GM21381 (cell line): Measurements from ENCODE around the gene C2orf76.
"Not testable (repeated sequence)": the region's sequence is repeated elsewhere in the genome, so short reads cannot be mapped to it uniquely, and the experiment has no call there.

Experiments
- ATAC-seq: cut with Tn5 transposase; IDR thresholded peaks from one replicate; pipeline ENCODE4 v1.9.1; 2021; ENCODE audit warnings: mild to moderate bottlenecking, moderate library complexity; ENCODE audit not compliant: unreplicated experiment

Gene C2orf76

GRCh38 chr2:119366649-119367471, at the start of gene C2orf76, which contains the start of gene DBI:
TSS of gene C2orf76 (minus strand) at chr2:119366834. CDS start at chr2:119339959, 26,875 bp downstream.
TSS of gene DBI (plus strand) at chr2:119366977. CDS start at chr2:119367052, 75 bp downstream.
- peak; percentile 91 for ATAC-seq

- no peak for ATAC-seq
Observed at GRCh38 chr2:119415630-119416029, 49.0 kb upstream of the C2orf76 start.

- ATAC-seq = no peak
Observed at GRCh38 chr2:119414894-119415293, 48.3 kb upstream of the C2orf76 start.

GRCh38 chr2:119409506-119409905, 42.9 kb upstream of the C2orf76 start:
- ATAC-seq = no peak

GRCh38 chr2:119408221-119408619, 41.6 kb upstream of the C2orf76 start:
- no peak for ATAC-seq

GRCh38 chr2:119407430-119408220, 41.0 kb upstream of the C2orf76 start:
- ATAC-seq = no peak

GRCh38 chr2:119405151-119405550, 38.5 kb upstream of the C2orf76 start:
- ATAC-seq = no peak

GRCh38 chr2:119403618-119404017, 37.0 kb upstream of the C2orf76 start:
- not testable (repeated sequence) for ATAC-seq

- ATAC-seq = no peak
Observed at GRCh38 chr2:119402645-119403560, 36.3 kb upstream of the C2orf76 start.

- ATAC-seq = no peak
Observed at GRCh38 chr2:119402106-119402505, 35.5 kb upstream of the C2orf76 start.

GRCh38 chr2:119397196-119397595, 30.6 kb upstream of the C2orf76 start:
- no peak for ATAC-seq

GRCh38 chr2:119393971-119394748, 27.5 kb upstream of the C2orf76 start:
- ATAC-seq = no peak

- no peak for ATAC-seq
Observed at GRCh38 chr2:119389615-119390306, 23.1 kb upstream of the C2orf76 start.

- ATAC-seq = peak; percentile 66
Observed at GRCh38 chr2:119387381-119388129, 20.9 kb upstream of the C2orf76 start.

GRCh38 chr2:119385466-119385865, 18.8 kb upstream of the C2orf76 start:
- no peak for ATAC-seq

- no peak for ATAC-seq
Observed at GRCh38 chr2:119384971-119385370, 18.3 kb upstream of the C2orf76 start.

GRCh38 chr2:119383410-119384140, 16.9 kb upstream of the C2orf76 start:
- no peak for ATAC-seq

GRCh38 chr2:119378566-119378965, 11.9 kb upstream of the C2orf76 start:
- no peak for ATAC-seq
